Gastrocnemius medialis (tissue), 4 donors: ENCODE data around the gene SH3GL2. TPM values are rescaled to one million over a fixed set of nuclear protein-coding genes. Genes with fewer than 3 reads are reported as not detected.

Experiments used
- ATAC-seq, 2 donors: fragments of 150-250 bp; one replicate each; pipeline ENCODE4 v1.9.1; 2016
- DNase-seq, 2 donors: peaks; one replicate each; pipeline ENCODE4 v3.0.0-alpha.2; 2019
- H3K27ac ChIP-seq, 4 donors: fragments of 200-600 bp; sonication (generic); 1 replicate in 1 of 4; 2 replicates in 3 of 4; pipeline ENCODE4 v1.5.1; 2016 to 2018; ENCODE audit warnings: mild to moderate bottlenecking in 2 of 4, moderate library complexity in 1 of 4
- H3K27me3 ChIP-seq, 3 donors: fragments of 200-600 bp; sonication (generic) in 2 of 3; 1 replicate in 1 of 3; 2 replicates in 2 of 3; pipeline versions ENCODE4 v1.5.1 to v1.6.0; 2016 to 2019; ENCODE audit warnings: mild to moderate bottlenecking in 1 of 3, moderate library complexity in 1 of 3
- H3K36me3 ChIP-seq, 2 donors: fragments of 200-600 bp; sonication (generic) in 1 of 2; one replicate each; pipeline ENCODE4 v1.5.1; 2017 to 2018
- H3K4me1 ChIP-seq, 2 donors: fragments of 200-600 bp; sonication (generic) in 1 of 2; one replicate each; pipeline ENCODE4 v1.5.1; 2016 to 2017; ENCODE audit warnings: mild to moderate bottlenecking in 2 of 2
- H3K4me3 ChIP-seq, 4 donors: fragments of 200-600 bp; sonication (generic) in 3 of 4; 1 replicate in 1 of 4; 2 replicates in 3 of 4; pipeline ENCODE4 v1.5.1; 2016 to 2019; ENCODE audit warnings: mild to moderate bottlenecking in 2 of 4
- H3K9me3 ChIP-seq, 3 donors: fragments of 200-600 bp; sonication (generic) in 2 of 3; 1 replicate in 1 of 3; 2 replicates in 2 of 3; pipeline ENCODE4 v1.5.1; 2016 to 2019
- CTCF ChIP-seq, 5 experiments: fragments of 450-650 bp in 3 of 5; fragments of 200-600 bp in 2 of 5; sonication (generic) in 2 of 5; IDR thresholded peaks in 4 of 5; conservative IDR thresholded peaks in 1 of 5; 1 replicate in 4 of 5; 2 replicates in 1 of 5; pipeline ENCODE4 v1.5.1; 2016 to 2019; ENCODE audit warnings: antibody characterized with exemption in 5 of 5, mild to moderate bottlenecking in 3 of 5, moderate library complexity in 3 of 5
- POLR2A ChIP-seq, 2 donors: fragments of 450-650 bp; IDR thresholded peaks; one replicate each; pipeline ENCODE4 v1.6.1; 2017; ENCODE audit warnings: antibody characterized with exemption in 2 of 2, mild to moderate bottlenecking in 2 of 2, moderate library complexity in 2 of 2
- in situ Hi-C, 4 donors: fragments of 200-750 bp; cut with MboI; loops; one replicate each; pipeline versions ENCODE4 v1.15.0 to v1.8.0; 2017; ENCODE audit warnings: low sequenced_read_pairs in 4 of 4
- intact Hi-C: fragments of 100-400 bp; cut with DNase I; formaldehyde crosslinking; loops from one replicate; pipeline ENCODE4 v1.15.1; 2023; ENCODE audit warnings: low total_unique reads
- total RNA-seq, 4 donors: library from RNA; depleted of rRNA; stranded (reverse); fragments of >200 nt; gene quantifications; one replicate each; pipeline versions ENCODE4 v1.1.0 to v1.2.3, GENCODE V29; 2016

SH3GL2 gene
- total RNA-seq, 4 donors from 2014 or later = not detected

- intact Hi-C loops = no loop called here
- no peak for TF ChIP-seq POLR2A (IDR thresholded peaks at IDR 0.05)
- TF ChIP-seq CTCF (IDR thresholded peaks at IDR 0.05 in 4 of 5, conservative IDR thresholded peaks at IDR 0.05 in 1 of 5) = no peak
- Histone ChIP-seq H3K27ac (no peak overlapping the region), H3K9me3 (no peaks in the 10 kb centered on the region), H3K36me3 (no peaks in the 10 kb centered on the region), H3K4me1 (no peaks in the 10 kb centered on the region), H3K4me3 (no peak overlapping the region), H3K27me3 (no peaks in the 10 kb centered on the region)
- in situ Hi-C loops = no loop called here
- ATAC-seq = no peak
- DNase-seq = no peak
Measured at GRCh38 chr9:17600962-17601593, 22.2 kb downstream of the SH3GL2 start.

DNA sequence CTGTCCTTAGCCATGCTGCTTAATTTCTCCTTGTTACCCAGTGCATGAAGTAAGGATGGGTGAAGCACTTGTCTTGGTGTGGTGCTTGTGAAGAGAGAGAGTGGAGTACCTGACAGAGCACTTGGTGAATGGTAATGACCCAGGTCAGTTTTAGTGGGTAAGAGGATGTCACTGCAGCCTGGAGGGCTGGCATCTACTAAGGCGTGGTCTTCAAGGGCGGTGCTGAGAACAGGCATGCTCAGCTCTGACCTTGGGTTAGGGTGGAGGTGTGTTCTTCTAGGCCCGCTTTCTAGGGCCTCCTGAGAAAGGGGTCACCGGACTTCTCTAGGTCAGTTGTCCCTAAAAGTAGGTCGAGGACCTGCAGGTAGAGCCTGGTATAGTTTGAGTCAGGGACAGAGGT lies 25.7 kb downstream of the SH3GL2 start:
- in situ Hi-C loops = no loop called here
- DNase-seq (no peak), ATAC-seq (no peak)
- Histone ChIP-seq H3K27ac (no peak overlapping the region), H3K4me3 (no peak overlapping the region), H3K36me3 (no peaks in the 10 kb centered on the region), H3K4me1 (no peaks in the 10 kb centered on the region), H3K27me3 (no peaks in the 10 kb centered on the region), H3K9me3 (no peaks in the 10 kb centered on the region)
- TF ChIP-seq CTCF (IDR thresholded peaks at IDR 0.05 in 4 of 5, conservative IDR thresholded peaks at IDR 0.05 in 1 of 5) = no peak
- no peak for TF ChIP-seq POLR2A (IDR thresholded peaks at IDR 0.05)
- intact Hi-C loops = no loop called here

GRCh38 chr9:17609312-17610005 lies 30.6 kb downstream of the SH3GL2 start:
- Histone ChIP-seq H3K27me3 (no peaks in the 10 kb centered on the region), H3K9me3 (no peaks in the 10 kb centered on the region), H3K4me1 (no peaks in the 10 kb centered on the region), H3K4me3 (no peak overlapping the region), H3K36me3 (no peaks in the 10 kb centered on the region), H3K27ac (no peak overlapping the region)
- intact Hi-C loops = no loop called here
- ATAC-seq (no peak), DNase-seq (no peak)
- in situ Hi-C loops = no loop called here
- TF ChIP-seq CTCF (IDR thresholded peaks at IDR 0.05 in 4 of 5, conservative IDR thresholded peaks at IDR 0.05 in 1 of 5) = no peak
- TF ChIP-seq POLR2A (IDR thresholded peaks at IDR 0.05) = no peak

DNA sequence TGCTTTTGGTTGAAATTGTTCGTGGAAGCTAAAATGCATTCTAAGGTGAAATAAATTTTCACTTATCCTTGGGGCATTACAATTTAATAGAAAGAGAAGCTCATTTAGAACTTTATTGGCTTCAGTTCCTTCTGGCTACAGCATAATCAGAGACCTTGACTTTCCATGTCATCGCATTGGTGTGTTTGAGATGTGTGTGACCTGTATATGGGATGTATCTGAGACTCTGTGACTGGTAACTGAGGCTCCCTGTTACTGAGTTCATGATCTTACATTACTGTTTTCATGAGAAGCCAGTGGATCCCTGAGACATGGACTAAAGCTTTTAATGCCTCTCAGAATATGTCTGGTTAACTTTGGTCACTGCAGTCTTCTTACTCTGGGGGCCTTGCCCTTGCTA lies 32.5 kb downstream of the SH3GL2 start:
- DNase-seq (no peak), ATAC-seq (no peak)
- in situ Hi-C loops = no loop called here
- no peaks in the 10 kb centered on the region for H3K36me3 ChIP-seq
- no peaks in the 10 kb centered on the region for H3K9me3 ChIP-seq
- no peak for TF ChIP-seq POLR2A (IDR thresholded peaks at IDR 0.05)
- TF ChIP-seq CTCF (IDR thresholded peaks at IDR 0.05 in 4 of 5, conservative IDR thresholded peaks at IDR 0.05 in 1 of 5) = no peak
- intact Hi-C loops = no loop called here
- no peaks in the 10 kb centered on the region for H3K27me3 ChIP-seq
- H3K27ac ChIP-seq = no peak overlapping the region
- no peaks in the 10 kb centered on the region for H3K4me1 ChIP-seq
- H3K4me3 ChIP-seq = no peak overlapping the region
